Neural cell (in vitro differentiated cells): ENCODE measurements around the gene E2F1. TPM values are rescaled to one million over a fixed set of nuclear protein-coding genes. Genes with fewer than 3 reads are reported as not detected.

Experiments used
- H2AFZ ChIP-seq: fragments of 200-600, 300-800 bp; sonication (generic), shearing (Covaris generic); 2 replicates; pipeline ENCODE4 v1.6.0; 2014; ENCODE audit warnings: low read depth, mild to moderate bottlenecking, antibody characterized with exemption, low read length, moderate library complexity
- H3F3A ChIP-seq: fragments of 200-600 bp; shearing (Covaris generic); 2 replicates; pipeline ENCODE4 v1.6.1; 2016; ENCODE audit warnings: mild to moderate bottlenecking, moderate library complexity, mixed read lengths, antibody characterized with exemption, low read length; ENCODE audit not compliant: insufficient read depth, poor library complexity, severe bottlenecking
- H3K27ac ChIP-seq: fragments of 200-600, 300-800 bp; sonication (generic), shearing (Covaris generic); 2 replicates; pipeline ENCODE4 v1.5.1; 2014; ENCODE audit warnings: mild to moderate bottlenecking, low read length, moderate library complexity
- H3K27me3 ChIP-seq: fragments of 300-800, 200-600 bp; sonication (generic), shearing (Covaris generic); 2 replicates; pipeline ENCODE4 v1.6.0; 2014; ENCODE audit warnings: mild to moderate bottlenecking, low read depth, low read length, moderate library complexity; ENCODE audit not compliant: insufficient read depth
- H3K36me3 ChIP-seq: fragments of 300-800, 200-600 bp; sonication (generic), shearing (Covaris generic); 2 replicates; pipeline ENCODE4 v1.5.1; 2014; ENCODE audit warnings: mild to moderate bottlenecking, antibody characterized with exemption, low read length, moderate library complexity; ENCODE audit not compliant: insufficient read depth
- H3K4me2 ChIP-seq: fragments of 300-800, 200-600 bp; sonication (generic), shearing (Covaris generic); 2 replicates; pipeline ENCODE4 v1.6.0; 2014; ENCODE audit warnings: mild to moderate bottlenecking, low read length
- H3K4me3 ChIP-seq: fragments of 300-800, 200-600 bp; sonication (generic), shearing (Covaris generic); 2 replicates; pipeline ENCODE4 v1.5.1; 2014; ENCODE audit warnings: mild to moderate bottlenecking, low read length, moderate library complexity
- H3K79me2 ChIP-seq: fragments of 200-600 bp; shearing (Covaris generic); replicated peaks from 2 replicates; pipeline ENCODE4 v1.6.0; 2014; ENCODE audit warnings: mild to moderate bottlenecking, low read length, moderate library complexity; ENCODE audit not compliant: insufficient read depth
- H3K9ac ChIP-seq: fragments of 300-800, 200-600 bp; sonication (generic), shearing (Covaris generic); 2 replicates; pipeline ENCODE4 v1.6.1; 2016; ENCODE audit warnings: mild to moderate bottlenecking, low read length, mixed read lengths
- H3K9me2 ChIP-seq: fragments of 200-600 bp; shearing (Covaris generic); 2 replicates; pipeline ENCODE4 v1.6.1; 2016; ENCODE audit warnings: mild to moderate bottlenecking, low read length, mixed read lengths; ENCODE audit not compliant: insufficient read depth
- H3K9me3 ChIP-seq: fragments of 200-600, 300-800 bp; sonication (generic), shearing (Covaris generic); 2 replicates; pipeline ENCODE4 v1.6.1; 2016; ENCODE audit warnings: mild to moderate bottlenecking, mixed run types, low read length, moderate library complexity, mixed read lengths
- H4K20me1 ChIP-seq: fragments of 200-600 bp; shearing (Covaris generic); 2 replicates; pipeline ENCODE4 v1.6.1; 2016; ENCODE audit warnings: mild to moderate bottlenecking, mixed run types; ENCODE audit not compliant: insufficient read depth
- EP300 ChIP-seq: fragments of 450-650 bp; conservative IDR thresholded peaks from 2 replicates; pipeline ENCODE4 v1.6.1; 2014; ENCODE audit warnings: antibody characterized with exemption, mild to moderate bottlenecking, moderate library complexity; ENCODE audit not compliant: poor library complexity, severe bottlenecking
- EZH2 ChIP-seq: fragments of 200-600, 300-800 bp; shearing (Covaris generic), sonication (generic); IDR thresholded peaks from 2 replicates; pipeline ENCODE4 v1.6.1; 2014; ENCODE audit warnings: antibody characterized with exemption, low read length, borderline replicate concordance, mild to moderate bottlenecking; ENCODE audit not compliant: insufficient read depth, poor library complexity, severe bottlenecking
- MXI1 ChIP-seq: fragments of 450-650 bp; conservative IDR thresholded peaks from 2 replicates; pipeline ENCODE4 v1.6.1; 2014; ENCODE audit warnings: antibody characterized with exemption, mild to moderate bottlenecking; ENCODE audit not compliant: poor library complexity, severe bottlenecking
- POLR2AphosphoS5 ChIP-seq: IDR thresholded peaks from 2 replicates; pipeline ENCODE4 v1.6.1; 2012
- REST ChIP-seq: IDR thresholded peaks from 2 replicates; pipeline ENCODE4 v1.6.1; 2012; ENCODE audit warnings: borderline replicate concordance
- SMC3 ChIP-seq: fragments of 450-650 bp; conservative IDR thresholded peaks from 2 replicates; pipeline ENCODE4 v1.6.1; 2014; ENCODE audit warnings: antibody characterized with exemption, mild to moderate bottlenecking, moderate library complexity; ENCODE audit not compliant: poor library complexity
- TAF1 ChIP-seq: IDR thresholded peaks from 2 replicates; pipeline ENCODE4 v1.6.1; 2012; ENCODE audit warnings: low read depth
- polyA plus RNA-seq: library from polyadenylated mRNA; depleted of rRNA; stranded (reverse); fragments of >200 nt; gene quantifications from 2 replicates; pipeline ENCODE4 v1.2.3, GENCODE V29; 2014

The E2F1 gene
- polyA plus RNA-seq, 1 donor from 2014 or later = 2.3 TPM

- Histone ChIP-seq H3K4me2 (no peak overlapping the region), H3K4me3 (no peak overlapping the region), H3F3A (no peaks in the 10 kb centered on the region), H3K36me3 (no peaks in the 10 kb centered on the region), H3K9ac (no peak overlapping the region), H3K79me2 (no peaks in the 10 kb centered on the region), H3K9me3 (no peaks in the 10 kb centered on the region), H3K27me3 (no peaks in the 10 kb centered on the region), H4K20me1 (no peaks in the 10 kb centered on the region), H2AFZ (no peak overlapping the region), H3K27ac (no peak overlapping the region), H3K9me2 (no peaks in the 10 kb centered on the region)
- TF ChIP-seq EP300 (no peak), SMC3 (no peak), POLR2AphosphoS5 (no peak), MXI1 (no peak), REST (no peak), EZH2 (no peak)
Measured at GRCh38 chr20:33707668-33708067, 21.5 kb upstream of the E2F1 start.

- Histone ChIP-seq H3K27ac (no peak overlapping the region), H3K9me3 (no peaks in the 10 kb centered on the region), H3K27me3 (no peaks in the 10 kb centered on the region), H3F3A (no peaks in the 10 kb centered on the region), H4K20me1 (no peaks in the 10 kb centered on the region), H3K4me3 (no peak overlapping the region), H3K9me2 (no peaks in the 10 kb centered on the region), H3K4me2 (no peak overlapping the region), H3K79me2 (no peaks in the 10 kb centered on the region), H2AFZ (no peak overlapping the region), H3K36me3 (no peaks in the 10 kb centered on the region), H3K9ac (no peak overlapping the region)
- TF ChIP-seq SMC3 (no peak), TAF1 (no peak), EP300 (no peak), REST (no peak), POLR2AphosphoS5 (no peak), EZH2 (no peak)
Measured at GRCh38 chr20:33704197-33704924, 18.2 kb upstream of the E2F1 start.
